WTC11 (cell line): ENCODE data around the gene NR1H3. TPM values are rescaled to one million over a fixed set of nuclear protein-coding genes. Genes with fewer than 3 reads are reported as not detected.

Experiments
- ATAC-seq: fragments of 200-7000 bp; cut with Tn5 transposase; 2 replicates; pipeline ENCODE4 v1.10.0; 2021; ENCODE audit warnings: mild to moderate bottlenecking, moderate library complexity
- CTCF ChIA-PET: fragments of 300-600 bp; sonication (Branson Sonifier 250); formaldehyde crosslinking; loops from one replicate; lab custom pipeline; 2021; ENCODE audit warnings: antibody characterized with exemption; lab: Charles Lee
- POLR2A ChIA-PET: fragments of 350-600 bp; sonication (Branson Sonifier 250); formaldehyde crosslinking; loops from one replicate; lab custom pipeline; 2021; ENCODE audit warnings: antibody characterized with exemption; lab: Charles Lee
- DNase-seq: peaks from one replicate; pipeline ENCODE4 v3.0.0; 2021; ENCODE audit warnings: low spot score
- H3K27ac Mint-ChIP-seq: 2 replicates; pipeline ENCODE4 v1.8.0; 2021; ENCODE audit warnings: mixed read lengths
- H3K27me3 Mint-ChIP-seq: 2 replicates; pipeline ENCODE4 v1.8.0; 2021; ENCODE audit warnings: low read depth, mild to moderate bottlenecking, moderate library complexity, mixed read lengths
- H3K36me3 Mint-ChIP-seq: 2 replicates; pipeline ENCODE4 v1.8.0; 2021; ENCODE audit warnings: mixed read lengths
- H3K4me1 Mint-ChIP-seq: 2 replicates; pipeline ENCODE4 v1.8.0; 2022; ENCODE audit warnings: mixed read lengths
- H3K4me3 Mint-ChIP-seq: 2 replicates; pipeline ENCODE4 v1.8.0; 2021; ENCODE audit warnings: mild to moderate bottlenecking, moderate library complexity, mixed read lengths
- H3K9me3 Mint-ChIP-seq: 2 replicates; pipeline ENCODE4 v1.8.0; 2021; ENCODE audit warnings: mixed read lengths
- ATF1 ChIP-seq: sonication (generic); formaldehyde crosslinking; IDR thresholded peaks from 2 replicates; pipeline ENCODE4 v1.8.1; 2023; ENCODE audit warnings: mild to moderate bottlenecking, moderate library complexity, missing genetic modification reagents
- CREM ChIP-seq: sonication (generic); formaldehyde crosslinking; IDR thresholded peaks from 2 replicates; pipeline ENCODE4 v1.8.1; 2022; ENCODE audit warnings: mild to moderate bottlenecking, missing genetic modification reagents, moderate library complexity
- ELF4 ChIP-seq: sonication (generic); formaldehyde crosslinking; IDR thresholded peaks from 2 replicates; pipeline ENCODE4 v1.8.1; 2022; ENCODE audit warnings: low read depth, mild to moderate bottlenecking, moderate library complexity, missing genetic modification reagents
- ESRRA ChIP-seq: sonication (generic); formaldehyde crosslinking; IDR thresholded peaks from 2 replicates; pipeline ENCODE4 v1.8.1; 2022; ENCODE audit warnings: mild to moderate bottlenecking, missing genetic modification reagents, borderline replicate concordance
- FOXK1 ChIP-seq: sonication (generic); formaldehyde crosslinking; IDR thresholded peaks from 2 replicates; pipeline ENCODE4 v1.8.0; 2022; ENCODE audit warnings: mild to moderate bottlenecking, moderate library complexity, missing genetic modification reagents
- HMGA2 ChIP-seq: fragments of 250-450 bp; sonication (Bioruptor Pico); IDR thresholded peaks from 2 replicates; pipeline ENCODE4 v1.4.0; 2021; ENCODE audit warnings: mild to moderate bottlenecking, moderate library complexity
- IRF2 ChIP-seq: sonication (generic); formaldehyde crosslinking; IDR thresholded peaks from 2 replicates; pipeline ENCODE4 v1.8.0; 2022; ENCODE audit warnings: low read depth, missing genetic modification reagents, borderline replicate concordance
- JAZF1 ChIP-seq: fragments of 250-450 bp; sonication (Bioruptor Pico); IDR thresholded peaks from 2 replicates; pipeline ENCODE4 v1.9.0; 2021; ENCODE audit warnings: moderate library complexity, mild to moderate bottlenecking, inconsistent platforms
- MXD4 ChIP-seq: fragments of 250-450 bp; sonication (Bioruptor Pico); IDR thresholded peaks from 2 replicates; pipeline ENCODE4 v1.8.0; 2021; ENCODE audit warnings: mild to moderate bottlenecking, moderate library complexity, borderline replicate concordance
- NFYB ChIP-seq: sonication (generic); formaldehyde crosslinking; conservative IDR thresholded peaks from 2 replicates; pipeline ENCODE4 v1.8.0; 2022; ENCODE audit warnings: low read depth, missing genetic modification reagents
- PRDM15 ChIP-seq: sonication (generic); formaldehyde crosslinking; IDR thresholded peaks from 2 replicates; pipeline ENCODE4 v1.8.0; 2022; ENCODE audit warnings: missing genetic modification reagents
- SP1 ChIP-seq: sonication (generic); formaldehyde crosslinking; conservative IDR thresholded peaks from 2 replicates; pipeline ENCODE4 v1.8.1; 2022; ENCODE audit warnings: missing genetic modification reagents
- ZBTB43 ChIP-seq: sonication (generic); formaldehyde crosslinking; IDR thresholded peaks from 2 replicates; pipeline ENCODE4 v1.8.1; 2023; ENCODE audit warnings: mild to moderate bottlenecking, missing genetic modification reagents
- ZNF416 ChIP-seq: fragments of 250-450 bp; sonication (Bioruptor Pico); IDR thresholded peaks from 2 replicates; pipeline ENCODE4 v1.9.0; 2021; ENCODE audit warnings: mild to moderate bottlenecking, inconsistent platforms
- ZNF671 ChIP-seq: fragments of 250-450 bp; sonication (Bioruptor Pico); IDR thresholded peaks from 2 replicates; pipeline ENCODE4 v1.8.0; 2021; ENCODE audit warnings: mild to moderate bottlenecking
- total RNA-seq: library from RNA; stranded (reverse); gene quantifications from 3 replicates; pipeline ENCODE4 v1.2.3, GENCODE V29; 2021
- TF ChIP-seq, protein P1 (sequence below): sonication (generic); formaldehyde crosslinking; IDR thresholded peaks from 2 replicates; pipeline ENCODE4 v1.8.0; 2023; ENCODE audit warnings: mild to moderate bottlenecking, missing genetic modification reagents
- TF ChIP-seq, protein P2 (sequence below): sonication (generic); formaldehyde crosslinking; IDR thresholded peaks from 2 replicates; pipeline ENCODE4 v1.8.1; 2023; ENCODE audit warnings: mild to moderate bottlenecking, missing genetic modification reagents, moderate library complexity
- TF ChIP-seq, protein P3 (sequence below): fragments of 250-450 bp; sonication (Bioruptor Pico); IDR thresholded peaks from 2 replicates; pipeline ENCODE4 v2.1.2; 2022; ENCODE audit warnings: mild to moderate bottlenecking, moderate library complexity

Gene NR1H3
- total RNA-seq, 1 experiment from 2014 or later, result 26.3 TPM

DNA sequence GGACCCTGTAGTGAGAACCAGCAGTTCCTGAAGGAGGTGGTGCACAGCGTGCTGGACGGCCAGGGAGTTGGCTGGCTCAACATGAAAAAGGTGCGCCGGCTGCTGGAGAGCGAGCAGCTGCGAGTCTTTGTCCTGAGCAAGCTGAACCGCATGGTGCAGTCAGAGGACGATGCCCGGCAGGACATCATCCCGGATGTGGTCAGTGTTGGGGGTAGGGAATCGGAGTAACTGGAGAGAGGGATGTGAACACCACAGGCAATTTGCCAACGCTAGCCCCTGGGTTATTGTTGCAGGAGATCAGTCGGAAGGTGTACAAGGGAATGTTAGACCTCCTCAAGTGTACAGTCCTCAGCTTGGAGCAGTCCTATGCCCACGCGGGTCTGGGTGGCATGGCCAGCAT, 32.1 kb downstream of the NR1H3 start:
- Mint-ChIP-seq H3K4me1 (no peaks in the 10 kb centered on the region), H3K4me3 (no peak overlapping the region), H3K36me3 (peaks cover 72% of the 10 kb centered on the region), H3K9me3 (no peaks in the 10 kb centered on the region), H3K27ac (no peak overlapping the region), H3K27me3 (no peaks in the 10 kb centered on the region)
- POLR2A ChIA-PET, result no interaction called here
- TF ChIP-seq PRDM15 (CRISPR knock-in tag) (no peak), ZBTB43 (CRISPR knock-in tag) (no peak), SP1 (CRISPR knock-in tag) (no peak), ESRRA (CRISPR knock-in tag) (no peak), CREM (CRISPR knock-in tag) (no peak), NFYB (CRISPR knock-in tag) (no peak), JAZF1 (CRISPR knock-in tag) (no peak), FOXK1 (CRISPR knock-in tag) (no peak), MXD4 (CRISPR knock-in tag) (no peak), ELF4 (CRISPR knock-in tag) (no peak), ZNF671 (CRISPR knock-in tag) (no peak), ZNF416 (no peak), IRF2 (CRISPR knock-in tag) (no peak), HMGA2 (CRISPR knock-in tag) (no peak), ATF1 (CRISPR knock-in tag) (no peak)
- TF ChIP-seq, protein P1, sequence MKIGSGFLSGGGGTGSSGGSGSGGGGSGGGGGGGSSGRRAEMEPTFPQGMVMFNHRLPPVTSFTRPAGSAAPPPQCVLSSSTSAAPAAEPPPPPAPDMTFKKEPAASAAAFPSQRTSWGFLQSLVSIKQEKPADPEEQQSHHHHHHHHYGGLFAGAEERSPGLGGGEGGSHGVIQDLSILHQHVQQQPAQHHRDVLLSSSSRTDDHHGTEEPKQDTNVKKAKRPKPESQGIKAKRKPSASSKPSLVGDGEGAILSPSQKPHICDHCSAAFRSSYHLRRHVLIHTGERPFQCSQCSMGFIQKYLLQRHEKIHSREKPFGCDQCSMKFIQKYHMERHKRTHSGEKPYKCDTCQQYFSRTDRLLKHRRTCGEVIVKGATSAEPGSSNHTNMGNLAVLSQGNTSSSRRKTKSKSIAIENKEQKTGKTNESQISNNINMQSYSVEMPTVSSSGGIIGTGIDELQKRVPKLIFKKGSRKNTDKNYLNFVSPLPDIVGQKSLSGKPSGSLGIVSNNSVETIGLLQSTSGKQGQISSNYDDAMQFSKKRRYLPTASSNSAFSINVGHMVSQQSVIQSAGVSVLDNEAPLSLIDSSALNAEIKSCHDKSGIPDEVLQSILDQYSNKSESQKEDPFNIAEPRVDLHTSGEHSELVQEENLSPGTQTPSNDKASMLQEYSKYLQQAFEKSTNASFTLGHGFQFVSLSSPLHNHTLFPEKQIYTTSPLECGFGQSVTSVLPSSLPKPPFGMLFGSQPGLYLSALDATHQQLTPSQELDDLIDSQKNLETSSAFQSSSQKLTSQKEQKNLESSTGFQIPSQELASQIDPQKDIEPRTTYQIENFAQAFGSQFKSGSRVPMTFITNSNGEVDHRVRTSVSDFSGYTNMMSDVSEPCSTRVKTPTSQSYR (CRISPR knock-in tag), result no peak
- TF ChIP-seq, protein P2, sequence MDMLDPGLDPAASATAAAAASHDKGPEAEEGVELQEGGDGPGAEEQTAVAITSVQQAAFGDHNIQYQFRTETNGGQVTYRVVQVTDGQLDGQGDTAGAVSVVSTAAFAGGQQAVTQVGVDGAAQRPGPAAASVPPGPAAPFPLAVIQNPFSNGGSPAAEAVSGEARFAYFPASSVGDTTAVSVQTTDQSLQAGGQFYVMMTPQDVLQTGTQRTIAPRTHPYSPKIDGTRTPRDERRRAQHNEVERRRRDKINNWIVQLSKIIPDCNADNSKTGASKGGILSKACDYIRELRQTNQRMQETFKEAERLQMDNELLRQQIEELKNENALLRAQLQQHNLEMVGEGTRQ (CRISPR knock-in tag), result no peak
- TF ChIP-seq, protein P3, sequence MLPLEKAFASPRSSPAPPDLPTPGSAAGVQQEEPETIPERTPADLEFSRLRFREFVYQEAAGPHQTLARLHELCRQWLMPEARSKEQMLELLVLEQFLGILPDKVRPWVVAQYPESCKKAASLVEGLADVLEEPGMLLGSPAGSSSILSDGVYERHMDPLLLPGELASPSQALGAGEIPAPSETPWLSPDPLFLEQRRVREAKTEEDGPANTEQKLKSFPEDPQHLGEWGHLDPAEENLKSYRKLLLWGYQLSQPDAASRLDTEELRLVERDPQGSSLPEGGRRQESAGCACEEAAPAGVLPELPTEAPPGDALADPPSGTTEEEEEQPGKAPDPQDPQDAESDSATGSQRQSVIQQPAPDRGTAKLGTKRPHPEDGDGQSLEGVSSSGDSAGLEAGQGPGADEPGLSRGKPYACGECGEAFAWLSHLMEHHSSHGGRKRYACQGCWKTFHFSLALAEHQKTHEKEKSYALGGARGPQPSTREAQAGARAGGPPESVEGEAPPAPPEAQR (CRISPR knock-in tag), result no peak
- no peak for ATAC-seq
- no peak for DNase-seq
- CTCF ChIA-PET, result no interaction called here
